ENCODE measurements around the gene CCDC92. TPM values are rescaled to one million over a fixed set of nuclear protein-coding genes. Genes with fewer than 3 reads are reported as not detected.

Gene CCDC92
- total RNA-seq, 2 donors from 2014 or later = 34.4 to 39.2 TPM

- no peak for DNase-seq (ENCODE audit: low spot score)
- no peaks in the 10 kb centered on the region for H3K27me3 ChIP-seq
- peaks cover 0 to 33% of the 10 kb centered on the region in 2 donors for H3K4me1 ChIP-seq
- TF ChIP-seq CTCF (IDR thresholded peaks at IDR 0.05) = no peak
- H3K36me3 ChIP-seq = no peaks in the 10 kb centered on the region
- no peaks in the 10 kb centered on the region for H3K9me3 ChIP-seq
- peak overlapping the region; percentile 96 to 98 for H3K27ac ChIP-seq
- H3K4me3 ChIP-seq = peak overlapping the region; percentile 95 to 96
Measured at GRCh38 chr12:123971770-123972456, 718 bp downstream of the CCDC92 start.

- DNase-seq (ENCODE audit: low spot score) = no peak
- no peak for TF ChIP-seq CTCF (IDR thresholded peaks at IDR 0.05)
- Histone ChIP-seq H3K27ac (peak overlapping the region; percentile 96 to 98), H3K4me3 (peak overlapping the region; percentile 95 to 96), H3K9me3 (no peaks in the 10 kb centered on the region), H3K4me1 (peaks cover 0 to 33% of the 10 kb centered on the region in 2 donors), H3K36me3 (no peaks in the 10 kb centered on the region), H3K27me3 (no peaks in the 10 kb centered on the region)
Measured at GRCh38 chr12:123971449-123971769, 1.2 kb downstream of the CCDC92 start.

GRCh38 chr12:123967121-123967586 is 5.5 kb downstream of the CCDC92 start:
- DNase-seq (ENCODE audit: low spot score) = no peak
- Histone ChIP-seq H3K27me3 (no peaks in the 10 kb centered on the region), H3K36me3 (no peaks in the 10 kb centered on the region), H3K9me3 (no peaks in the 10 kb centered on the region), H3K4me3 (no peak overlapping the region), H3K4me1 (peaks cover 0 to 22% of the 10 kb centered on the region in 2 donors), H3K27ac (no peak overlapping the region)
- TF ChIP-seq CTCF (IDR thresholded peaks at IDR 0.05) = no peak

GRCh38 chr12:123966596-123966995 is 6.0 kb downstream of the CCDC92 start:
- peaks cover 0 to 22% of the 10 kb centered on the region in 2 donors for H3K4me1 ChIP-seq
- H3K27me3 ChIP-seq = no peaks in the 10 kb centered on the region
- no peak overlapping the region for H3K4me3 ChIP-seq
- no peak for DNase-seq (ENCODE audit: low spot score)
- H3K27ac ChIP-seq = no peak overlapping the region
- H3K36me3 ChIP-seq = no peaks in the 10 kb centered on the region
- H3K9me3 ChIP-seq = no peaks in the 10 kb centered on the region
- TF ChIP-seq CTCF (IDR thresholded peaks at IDR 0.05) = no peak

GRCh38 chr12:123965382-123965781 is 7.2 kb downstream of the CCDC92 start:
- no peak for TF ChIP-seq CTCF (IDR thresholded peaks at IDR 0.05)
- no peaks in the 10 kb centered on the region for H3K36me3 ChIP-seq
- H3K4me3 ChIP-seq = no peak overlapping the region
- no peak for DNase-seq (ENCODE audit: low spot score)
- peaks cover 0 to 18% of the 10 kb centered on the region in 2 donors for H3K4me1 ChIP-seq
- no peaks in the 10 kb centered on the region for H3K27me3 ChIP-seq
- H3K9me3 ChIP-seq = no peaks in the 10 kb centered on the region
- H3K27ac ChIP-seq = no peak overlapping the region

- DNase-seq (ENCODE audit: low spot score) = no peak
- Histone ChIP-seq H3K27me3 (no peaks in the 10 kb centered on the region), H3K36me3 (no peaks in the 10 kb centered on the region), H3K4me3 (no peak overlapping the region), H3K9me3 (no peaks in the 10 kb centered on the region), H3K27ac (no peak overlapping the region), H3K4me1 (peaks cover 0 to 8% of the 10 kb centered on the region in 2 donors)
- no peak for TF ChIP-seq CTCF (IDR thresholded peaks at IDR 0.05)
Measured at GRCh38 chr12:123963821-123964220, 8.8 kb downstream of the CCDC92 start.

All from right atrium auricular region (tissue), 2 donors.